ENCODE results near the gene ORC6. TPM values are rescaled to one million over a fixed set of nuclear protein-coding genes. Genes with fewer than 3 reads are reported as not detected.

ORC6 gene
- total RNA-seq, 4 donors from 2014 or later: 1.8 to 3.2 (median 2.1) TPM

DNA sequence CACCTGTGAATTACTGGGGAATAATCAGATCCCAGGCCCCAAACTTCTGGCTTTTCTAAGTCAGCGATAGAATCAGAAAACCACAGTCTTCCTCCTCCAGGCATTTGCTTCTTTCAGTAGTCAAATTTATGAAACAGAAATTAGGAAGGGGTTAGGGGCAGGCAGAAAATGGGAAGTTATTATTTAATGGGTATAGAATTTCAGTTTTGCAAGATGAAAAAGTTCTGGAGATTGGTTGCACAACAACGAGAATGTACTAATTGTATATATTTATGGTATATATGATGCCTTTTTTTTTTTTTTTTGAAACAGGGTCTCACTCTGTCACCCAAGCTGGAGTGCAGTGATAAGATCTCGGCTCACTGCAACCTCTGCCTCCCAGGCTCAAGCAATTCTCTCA is 23.5 kb downstream of the ORC6 start:
- no peak for DNase-seq (ENCODE audit: low spot score in 2 of 2)
- no peak overlapping the region for H3K4me3 ChIP-seq
- no peak overlapping the region for H3K27ac ChIP-seq
- no peaks in the 10 kb centered on the region for H3K4me1 ChIP-seq
- WGBS: 63% methylated on average over 3 of the region's 3 CpGs
- H3K36me3 ChIP-seq: no peaks in the 10 kb centered on the region
- H3K27me3 ChIP-seq: no peaks in the 10 kb centered on the region
- TF ChIP-seq POLR2A (IDR thresholded peaks at IDR 0.05) (no peak), EP300 (IDR thresholded peaks at IDR 0.05) (no peak), POLR2AphosphoS5 (IDR thresholded peaks at IDR 0.05) (no peak)
- TF ChIP-seq, protein P1, sequence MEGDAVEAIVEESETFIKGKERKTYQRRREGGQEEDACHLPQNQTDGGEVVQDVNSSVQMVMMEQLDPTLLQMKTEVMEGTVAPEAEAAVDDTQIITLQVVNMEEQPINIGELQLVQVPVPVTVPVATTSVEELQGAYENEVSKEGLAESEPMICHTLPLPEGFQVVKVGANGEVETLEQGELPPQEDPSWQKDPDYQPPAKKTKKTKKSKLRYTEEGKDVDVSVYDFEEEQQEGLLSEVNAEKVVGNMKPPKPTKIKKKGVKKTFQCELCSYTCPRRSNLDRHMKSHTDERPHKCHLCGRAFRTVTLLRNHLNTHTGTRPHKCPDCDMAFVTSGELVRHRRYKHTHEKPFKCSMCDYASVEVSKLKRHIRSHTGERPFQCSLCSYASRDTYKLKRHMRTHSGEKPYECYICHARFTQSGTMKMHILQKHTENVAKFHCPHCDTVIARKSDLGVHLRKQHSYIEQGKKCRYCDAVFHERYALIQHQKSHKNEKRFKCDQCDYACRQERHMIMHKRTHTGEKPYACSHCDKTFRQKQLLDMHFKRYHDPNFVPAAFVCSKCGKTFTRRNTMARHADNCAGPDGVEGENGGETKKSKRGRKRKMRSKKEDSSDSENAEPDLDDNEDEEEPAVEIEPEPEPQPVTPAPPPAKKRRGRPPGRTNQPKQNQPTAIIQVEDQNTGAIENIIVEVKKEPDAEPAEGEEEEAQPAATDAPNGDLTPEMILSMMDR (IDR thresholded peaks at IDR 0.05): no peak
- H3K9me3 ChIP-seq: no peaks in the 10 kb centered on the region

DNA sequence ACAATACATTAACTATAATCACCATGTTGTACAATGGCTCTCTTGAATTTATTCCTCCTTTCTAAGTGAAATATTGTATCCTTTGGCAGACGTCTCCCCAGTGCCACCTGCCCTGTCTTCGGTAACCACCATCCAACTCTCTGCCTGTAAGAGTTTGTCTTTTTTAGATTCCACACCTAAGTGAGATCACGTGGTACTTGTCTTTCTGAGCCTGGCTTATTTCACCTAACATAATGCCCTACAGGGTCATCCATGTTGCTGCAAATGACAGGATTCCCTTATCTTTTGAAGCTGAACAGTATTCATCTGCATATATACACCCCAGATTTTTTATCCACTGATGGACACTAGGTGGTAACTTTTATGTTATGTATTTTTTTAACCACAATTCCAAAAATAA is 24.2 kb downstream of the ORC6 start:
- Histone ChIP-seq H3K9me3 (no peaks in the 10 kb centered on the region), H3K4me1 (no peaks in the 10 kb centered on the region), H3K27ac (no peak overlapping the region), H3K4me3 (no peak overlapping the region), H3K36me3 (no peaks in the 10 kb centered on the region), H3K27me3 (no peaks in the 10 kb centered on the region)
- TF ChIP-seq, protein P1 (IDR thresholded peaks at IDR 0.05): no peak
- no peak for TF ChIP-seq POLR2A (IDR thresholded peaks at IDR 0.05)
- TF ChIP-seq EP300 (IDR thresholded peaks at IDR 0.05): no peak
- TF ChIP-seq POLR2AphosphoS5 (IDR thresholded peaks at IDR 0.05): no peak
- 40% methylated on average over 3 of the region's 3 CpGs for WGBS
- DNase-seq (ENCODE audit: low spot score in 2 of 2): no peak

DNA sequence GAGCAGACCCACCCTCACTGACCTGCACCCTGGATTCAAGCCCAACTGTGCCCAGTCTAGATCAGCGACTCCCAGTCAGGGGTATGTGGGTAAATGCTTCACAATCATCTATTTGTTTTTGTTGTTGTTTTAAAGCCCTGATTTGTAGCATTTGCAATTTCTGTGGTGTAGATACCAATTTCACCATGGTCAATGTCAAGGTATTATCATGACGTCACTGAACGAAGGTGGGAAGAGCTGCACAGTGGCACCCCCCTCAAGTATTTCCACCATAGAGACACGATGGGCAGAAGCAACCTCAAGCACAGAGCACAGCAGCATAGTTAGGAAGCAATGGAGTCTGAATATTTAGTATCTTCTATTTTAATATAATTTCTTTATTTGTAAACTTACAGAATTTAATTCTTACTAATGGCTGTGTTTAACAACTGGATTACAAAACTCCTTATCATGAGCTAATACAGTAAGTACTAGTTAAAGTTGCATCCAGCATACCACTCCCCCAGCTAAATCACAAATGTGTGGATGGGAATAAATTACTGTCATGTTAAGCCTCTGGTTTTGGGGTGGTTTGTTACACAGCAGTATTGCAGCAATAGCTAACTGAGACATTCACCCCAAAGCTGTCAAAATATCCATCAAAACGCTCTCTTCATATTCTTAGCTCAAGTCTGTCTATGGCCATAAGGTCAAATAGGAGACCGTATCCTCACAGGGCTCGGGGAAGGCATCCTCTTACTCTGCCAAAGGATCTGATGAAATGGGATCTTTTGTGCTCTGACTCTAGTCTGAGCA is 25.5 kb downstream of the ORC6 start:
- Histone ChIP-seq H3K27ac (no peak overlapping the region), H3K27me3 (no peaks in the 10 kb centered on the region), H3K36me3 (no peaks in the 10 kb centered on the region), H3K4me3 (no peak overlapping the region), H3K9me3 (no peaks in the 10 kb centered on the region), H3K4me1 (no peaks in the 10 kb centered on the region)
- no peak for DNase-seq (ENCODE audit: low spot score in 2 of 2)
- TF ChIP-seq, protein P1 (IDR thresholded peaks at IDR 0.05): no peak
- no peak for TF ChIP-seq POLR2A (IDR thresholded peaks at IDR 0.05)
- TF ChIP-seq POLR2AphosphoS5 (IDR thresholded peaks at IDR 0.05): no peak
- TF ChIP-seq EP300 (IDR thresholded peaks at IDR 0.05): no peak
- 90% methylated on average over 7 of the region's 7 CpGs for WGBS

DNA sequence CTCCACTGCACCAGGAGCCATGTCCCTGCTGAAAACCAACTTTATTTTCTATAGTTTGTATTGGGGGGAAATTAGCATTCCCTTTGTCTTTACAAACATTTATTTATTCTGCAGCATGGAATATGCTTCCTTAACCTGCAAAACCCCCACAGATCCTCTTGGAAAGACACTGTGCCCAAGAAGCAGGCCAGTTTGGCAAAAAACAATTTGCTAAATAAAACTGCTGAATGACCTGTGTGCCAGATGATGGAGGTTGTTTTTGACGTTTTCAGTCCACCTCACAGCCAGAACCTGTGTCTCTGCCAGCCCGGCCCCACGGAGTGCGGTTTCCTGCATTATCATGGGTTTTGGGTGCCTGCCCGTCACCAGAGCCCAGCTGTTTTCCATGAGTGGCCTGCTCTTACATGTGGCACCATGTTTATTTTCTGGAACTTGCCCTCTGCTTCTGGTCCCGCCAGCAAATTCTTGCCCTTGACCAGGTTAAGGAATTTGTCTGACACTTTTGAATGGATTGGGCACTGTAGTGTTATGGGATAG is 26.4 kb downstream of the ORC6 start:
- DNase-seq (ENCODE audit: low spot score in 2 of 2): no peak
- Histone ChIP-seq H3K9me3 (no peaks in the 10 kb centered on the region), H3K27ac (no peak overlapping the region), H3K27me3 (no peaks in the 10 kb centered on the region), H3K36me3 (no peaks in the 10 kb centered on the region), H3K4me3 (no peak overlapping the region), H3K4me1 (no peaks in the 10 kb centered on the region)
- TF ChIP-seq POLR2AphosphoS5 (IDR thresholded peaks at IDR 0.05) (no peak), POLR2A (IDR thresholded peaks at IDR 0.05) (no peak), EP300 (IDR thresholded peaks at IDR 0.05) (no peak)
- TF ChIP-seq, protein P1 (IDR thresholded peaks at IDR 0.05): no peak
- WGBS: 71% methylated on average over 6 of the region's 6 CpGs

DNA sequence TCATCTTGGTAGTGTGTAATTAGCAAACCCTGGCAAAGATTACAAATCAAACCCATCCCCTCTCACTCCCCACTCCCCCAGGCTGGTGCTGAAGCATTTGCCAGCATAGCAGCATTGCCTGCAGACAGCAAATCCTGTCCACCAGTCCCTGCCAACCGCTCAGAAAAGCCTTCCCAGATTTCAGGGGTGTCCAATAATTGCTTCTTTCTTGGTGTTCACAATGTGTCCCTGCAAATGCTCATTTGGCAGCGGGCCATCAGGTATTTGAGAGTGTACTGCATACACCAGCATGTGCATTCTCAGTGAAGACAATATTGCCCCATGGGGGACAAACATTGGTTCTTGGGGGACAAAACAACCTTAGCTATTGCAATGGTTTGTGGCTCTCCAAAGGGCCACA is 28.2 kb downstream of the ORC6 start:
- Histone ChIP-seq H3K36me3 (no peaks in the 10 kb centered on the region), H3K27ac (no peak overlapping the region), H3K9me3 (no peaks in the 10 kb centered on the region), H3K4me3 (no peak overlapping the region), H3K27me3 (no peaks in the 10 kb centered on the region), H3K4me1 (no peaks in the 10 kb centered on the region)
- TF ChIP-seq EP300 (IDR thresholded peaks at IDR 0.05): no peak
- TF ChIP-seq, protein P1 (IDR thresholded peaks at IDR 0.05): no peak
- no peak for TF ChIP-seq POLR2A (IDR thresholded peaks at IDR 0.05)
- TF ChIP-seq POLR2AphosphoS5 (IDR thresholded peaks at IDR 0.05): no peak
- no peak for DNase-seq (ENCODE audit: low spot score in 2 of 2)
- WGBS: 57% methylated on average over 2 of the region's 2 CpGs
